ENCODE results near the gene CDHR3. TPM values are rescaled to one million over a fixed set of nuclear protein-coding genes. Genes with fewer than 3 reads are reported as not detected.

CDHR3 gene
- total and polyA plus RNA-seq, 3 donors from 2014 or later, result 3.8 to 8.5 (median 7.5) TPM

GRCh38 chr7:105935250-105935649, 27.8 kb upstream of the CDHR3 start:
- H3K9me3 ChIP-seq, result no peaks in the 10 kb centered on the region
- no peak overlapping the region for H3K4me3 ChIP-seq
- intact Hi-C loops (cut with DNase I; ENCODE audit: low total_unique reads), result no loop called here
- no peak for DNase-seq
- TF ChIP-seq CTCF (IDR thresholded peaks at IDR 0.05), result no peak
- TF ChIP-seq POLR2A (IDR thresholded peaks at IDR 0.05), result no peak
- no peaks in the 10 kb centered on the region for H3K27me3 ChIP-seq
- no peak overlapping the region for H3K27ac ChIP-seq
- peaks cover 4% of the 10 kb centered on the region for H3K4me1 ChIP-seq
- no peaks in the 10 kb centered on the region for H3K36me3 ChIP-seq (ENCODE audit: low read depth, missing control alignments)
- 74 to 92% methylated on average over 5 of the region's 5 CpGs for WGBS, 2 donors

GRCh38 chr7:105937411-105937810, 25.7 kb upstream of the CDHR3 start:
- 79% methylated on average over 3 of the region's 3 CpGs; no CpG with 5 or more reads in 1 of the 2 donors for WGBS, 2 donors
- no peak for TF ChIP-seq CTCF (IDR thresholded peaks at IDR 0.05)
- TF ChIP-seq POLR2A (IDR thresholded peaks at IDR 0.05), result no peak
- DNase-seq, result no peak

GRCh38 chr7:105940109-105940508, 23.0 kb upstream of the CDHR3 start:
- 70 to 73% methylated on average over 4 of the region's 4 CpGs for WGBS, 2 donors
- intact Hi-C loops (cut with DNase I; ENCODE audit: low total_unique reads), result no loop called here

More at GRCh38 chr7:105937411-105937810, 25.7 kb upstream of the CDHR3 start:
- intact Hi-C loops (cut with DNase I; ENCODE audit: low total_unique reads), result no loop called here
- H3K36me3 ChIP-seq (ENCODE audit: low read depth, missing control alignments), result no peaks in the 10 kb centered on the region
- no peaks in the 10 kb centered on the region for H3K27me3 ChIP-seq
- no peak overlapping the region for H3K27ac ChIP-seq
- peaks cover 4% of the 10 kb centered on the region for H3K4me1 ChIP-seq
- no peaks in the 10 kb centered on the region for H3K9me3 ChIP-seq
- H3K4me3 ChIP-seq, result no peak overlapping the region

GRCh38 chr7:105941596-105941995, 21.5 kb upstream of the CDHR3 start:
- TF ChIP-seq CTCF (IDR thresholded peaks at IDR 0.05) (no peak), POLR2A (IDR thresholded peaks at IDR 0.05) (no peak)
- H3K27ac ChIP-seq, result no peak overlapping the region
- intact Hi-C loops (cut with DNase I; ENCODE audit: low total_unique reads), result no loop called here

More at GRCh38 chr7:105940109-105940508, 23.0 kb upstream of the CDHR3 start:
- H3K27ac ChIP-seq, result no peak overlapping the region
- no peaks in the 10 kb centered on the region for H3K36me3 ChIP-seq (ENCODE audit: low read depth, missing control alignments)
- peaks cover 3% of the 10 kb centered on the region for H3K4me1 ChIP-seq
- H3K27me3 ChIP-seq, result no peaks in the 10 kb centered on the region
- TF ChIP-seq CTCF (IDR thresholded peaks at IDR 0.05), result no peak
- H3K9me3 ChIP-seq, result no peaks in the 10 kb centered on the region
- no peak for DNase-seq
- no peak overlapping the region for H3K4me3 ChIP-seq

GRCh38 chr7:105943486-105943885, 19.6 kb upstream of the CDHR3 start:
- intact Hi-C loops (cut with DNase I; ENCODE audit: low total_unique reads), result no loop called here
- H3K4me3 ChIP-seq, result no peak overlapping the region
- peaks cover 3% of the 10 kb centered on the region for H3K4me1 ChIP-seq
- no peak overlapping the region for H3K27ac ChIP-seq
- no peaks in the 10 kb centered on the region for H3K27me3 ChIP-seq
- no peaks in the 10 kb centered on the region for H3K36me3 ChIP-seq (ENCODE audit: low read depth, missing control alignments)
- H3K9me3 ChIP-seq, result no peaks in the 10 kb centered on the region
- DNase-seq, result no peak
- 74 to 93% methylated on average over 2 of the region's 2 CpGs for WGBS, 2 donors
- TF ChIP-seq POLR2A (IDR thresholded peaks at IDR 0.05) (no peak), CTCF (IDR thresholded peaks at IDR 0.05) (no peak)

More at GRCh38 chr7:105941596-105941995, 21.5 kb upstream of the CDHR3 start:
- H3K4me3 ChIP-seq, result no peak overlapping the region
- no peaks in the 10 kb centered on the region for H3K27me3 ChIP-seq
- no peak for DNase-seq
- H3K9me3 ChIP-seq, result no peaks in the 10 kb centered on the region
- peaks cover 3% of the 10 kb centered on the region for H3K4me1 ChIP-seq
- H3K36me3 ChIP-seq (ENCODE audit: low read depth, missing control alignments), result no peaks in the 10 kb centered on the region
